Keratinocyte (primary cell): Measurements from ENCODE around the gene CCDC18. TPM values are rescaled to one million over a fixed set of nuclear protein-coding genes. Genes with fewer than 3 reads are reported as not detected.

Source experiments
- DNase-seq: peaks from one replicate; pipeline ENCODE4 v3.0.0-alpha.2; 2011; ENCODE audit warnings: low read depth, missing footprints, low spot score
- FAIRE-seq: peaks from 2 replicates; lab custom pipeline; 2011; peaks lifted over from hg19 to GRCh38; lab: Jason Lieb, UNC
- H2AFZ ChIP-seq: 2 replicates; pipeline ENCODE4 v1.6.0; 2012; ENCODE audit warnings: low read length, control low read depth, inconsistent platforms; ENCODE audit not compliant: control insufficient read depth
- H3K27ac ChIP-seq: 2 replicates; pipeline ENCODE4 v1.5.1; 2011; ENCODE audit warnings: low read length; ENCODE audit not compliant: control insufficient read depth, insufficient read depth
- H3K27me3 ChIP-seq: 3 replicates; pipeline ENCODE4 v1.6.0; 2011; ENCODE audit warnings: low read length; ENCODE audit not compliant: control insufficient read depth, insufficient read depth; ENCODE audit errors: extremely low read depth
- H3K36me3 ChIP-seq, 2 experiments: 2 replicates in 1 of 2; 3 replicates in 1 of 2; pipeline ENCODE4 v1.5.1; 2011; ENCODE audit warnings: low read length in 2 of 2, mild to moderate bottlenecking in 1 of 2; ENCODE audit not compliant: control insufficient read depth in 2 of 2, insufficient read depth in 2 of 2; ENCODE audit errors: extremely low read depth in 1 of 2
- H3K4me1 ChIP-seq: 3 replicates; pipeline ENCODE4 v1.5.1; 2011; ENCODE audit warnings: low read length; ENCODE audit not compliant: control insufficient read depth, insufficient read depth; ENCODE audit errors: extremely low read depth
- H3K4me2 ChIP-seq: 3 replicates; pipeline ENCODE4 v1.6.0; 2011; ENCODE audit warnings: low read depth, low read length; ENCODE audit not compliant: control insufficient read depth, insufficient read depth; ENCODE audit errors: extremely low read depth
- H3K4me3 ChIP-seq, 3 experiments: fragments of 200-600 bp in 1 of 3; sonication (generic) in 1 of 3; 2 replicates in 2 of 3; 3 replicates in 1 of 3; pipeline ENCODE4 v1.5.1; 2011 to 2016; ENCODE audit warnings: low read length in 3 of 3, mild to moderate bottlenecking in 3 of 3, control low read depth in 2 of 3, inconsistent platforms in 1 of 3, low read depth in 1 of 3, mixed read lengths in 1 of 3, mixed run types in 1 of 3, moderate library complexity in 1 of 3; ENCODE audit not compliant: control insufficient read depth in 2 of 3, insufficient read depth in 2 of 3; ENCODE audit errors: extremely low read depth in 1 of 3
- H3K79me2 ChIP-seq: 2 replicates; pipeline ENCODE4 v1.6.0; 2012; ENCODE audit warnings: low read length; ENCODE audit not compliant: control insufficient read depth, insufficient read depth
- H3K9ac ChIP-seq: 3 replicates; pipeline ENCODE4 v1.6.0; 2011; ENCODE audit warnings: low read length; ENCODE audit not compliant: control insufficient read depth, insufficient read depth; ENCODE audit errors: extremely low read depth
- H3K9me1 ChIP-seq: 3 replicates; pipeline ENCODE4 v1.6.0; 2011; ENCODE audit warnings: low read length; ENCODE audit not compliant: control insufficient read depth, insufficient read depth; ENCODE audit errors: extremely low read depth
- H3K9me3 ChIP-seq: 2 replicates; pipeline ENCODE4 v1.5.1; 2012; ENCODE audit warnings: low read depth, low read length; ENCODE audit not compliant: control insufficient read depth
- H4K20me1 ChIP-seq: 3 replicates; pipeline ENCODE4 v1.6.0; 2011; ENCODE audit warnings: low read length; ENCODE audit not compliant: control insufficient read depth, insufficient read depth; ENCODE audit errors: extremely low read depth
- CTCF ChIP-seq, 3 experiments: IDR thresholded peaks in 1 of 3; conservative IDR thresholded peaks in 1 of 3; optimal IDR thresholded peaks in 1 of 3; 2 replicates in 2 of 3; 3 replicates in 1 of 3; pipeline versions ENCODE3 to v1.5.1; 2011; ENCODE audit warnings: low read length in 3 of 3, mild to moderate bottlenecking in 3 of 3, moderate library complexity in 2 of 3, control low read depth in 1 of 3, inconsistent platforms in 1 of 3; ENCODE audit not compliant: insufficient read depth in 2 of 3; ENCODE audit errors: extremely low read depth in 1 of 3
- EZH2 ChIP-seq: IDR thresholded peaks from one replicate; pipeline ENCODE4 v1.6.1; 2012; ENCODE audit warnings: inconsistent platforms, mild to moderate bottlenecking, low read length, moderate library complexity
- dilution Hi-C: fragments of 300-500 bp; cut with MboI; formaldehyde crosslinking; loops from one replicate; pipeline ENCODE4 v1.7.0; 2020; ENCODE audit warnings: low sequenced_read_pairs; ENCODE audit not compliant: extremely low pct_ligation_motif_present
- polyA plus RNA-seq, 5 experiments: library from polyadenylated mRNA; depleted of rRNA in 3 of 5; stranded (reverse) in 3 of 5; stranded (forward) in 1 of 5; unstranded in 1 of 5; fragments of >200 nt; gene quantifications; 1 replicate in 1 of 5; 2 replicates in 3 of 5; 3 replicates in 1 of 5; pipeline versions ENCODE4 v1.2.1 to v1.2.3, GENCODE V29; 2011 to 2012; ENCODE audit warnings: missing spikeins in 2 of 5, low read depth in 1 of 5, low replicate concordance in 1 of 5

The CCDC18 gene
- polyA plus RNA-seq, 1 donor (not counting 4 experiments of a cell fraction or from before 2014, with no cell fraction given), result 6.0 TPM

GRCh38 chr1:93132638-93133037 lies 47.9 kb upstream of the CCDC18 start:
- DNase-seq, result no peak
- Histone ChIP-seq H3K36me3 (peaks cover 2 to 28% of the 10 kb centered on the region in 2 experiments), H3K4me3 (no peak overlapping the region), H3K9ac (no peak overlapping the region), H3K9me1 (no peaks in the 10 kb centered on the region), H3K27me3 (no peaks in the 10 kb centered on the region), H3K4me1 (no peaks in the 10 kb centered on the region), H2AFZ (no peak overlapping the region), H3K79me2 (no peaks in the 10 kb centered on the region), H3K9me3 (no peaks in the 10 kb centered on the region), H3K4me2 (no peak overlapping the region), H3K27ac (no peak overlapping the region), H4K20me1 (no peaks in the 10 kb centered on the region)
- FAIRE-seq, result no peak
- TF ChIP-seq CTCF (optimal IDR thresholded peaks at IDR 0.05 in 1 of 3, IDR thresholded peaks at IDR 0.05 in 1 of 3, conservative IDR thresholded peaks at IDR 0.05 in 1 of 3; ENCODE audit: extremely low read depth in 1 of 3, insufficient read depth in 2 of 3, low read length in 3 of 3), result no peak
- TF ChIP-seq EZH2, result no peak
- dilution Hi-C loops, result no loop called here

- H2AFZ ChIP-seq, result no peak overlapping the region
- H3K4me1 ChIP-seq, result no peaks in the 10 kb centered on the region
- H3K9me1 ChIP-seq, result no peaks in the 10 kb centered on the region
- TF ChIP-seq EZH2 (no peak), CTCF (optimal IDR thresholded peaks at IDR 0.05 in 1 of 3, IDR thresholded peaks at IDR 0.05 in 1 of 3, conservative IDR thresholded peaks at IDR 0.05 in 1 of 3; ENCODE audit: extremely low read depth in 1 of 3, insufficient read depth in 2 of 3, low read length in 3 of 3) (no peak)
- no peaks in the 10 kb centered on the region for H3K27me3 ChIP-seq
- H3K27ac ChIP-seq, result no peak overlapping the region
- dilution Hi-C loops, result no loop called here
- H3K4me3 ChIP-seq, result no peak overlapping the region
- H4K20me1 ChIP-seq, result no peaks in the 10 kb centered on the region
- FAIRE-seq, result no peak
- no peak overlapping the region for H3K4me2 ChIP-seq
- H3K9ac ChIP-seq, result no peak overlapping the region
- H3K9me3 ChIP-seq, result no peaks in the 10 kb centered on the region
- no peak for DNase-seq
- peaks cover 2 to 21% of the 10 kb centered on the region in 2 experiments for H3K36me3 ChIP-seq
- H3K79me2 ChIP-seq, result no peaks in the 10 kb centered on the region
These were observed 44.1 kb upstream of the CCDC18 start for GRCh38 chr1:93136445-93136844.
